B cell (primary cell): ENCODE measurements around the gene FBXW4. TPM values are rescaled to one million over a fixed set of nuclear protein-coding genes. Genes with fewer than 3 reads are reported as not detected.

Experiments
- ATAC-seq: fragments of 200-7000 bp; cut with Tn5 transposase; one replicate; pipeline ENCODE4 v1.10.0; 2021; ENCODE audit warnings: low read depth, mild to moderate bottlenecking, moderate number of reproducible peaks, moderate library complexity
- CTCF ChIA-PET: fragments of 350-600 bp; sonication (Branson Sonifier 250); formaldehyde crosslinking; loops from one replicate; lab custom pipeline; 2021; ENCODE audit warnings: antibody characterized with exemption, inconsistent platforms; lab: Charles Lee
- POLR2A ChIA-PET: fragments of 350-600 bp; sonication (Branson Sonifier 250); formaldehyde crosslinking; loops from one replicate; lab custom pipeline; 2021; ENCODE audit warnings: antibody characterized with exemption; lab: Charles Lee
- DNase-seq: peaks from one replicate; pipeline ENCODE4 v3.0.0; 2013
- H2AFZ ChIP-seq: 2 replicates; pipeline ENCODE4 v1.6.1; 2012; ENCODE audit warnings: mild to moderate bottlenecking, low read depth, low read length; ENCODE audit not compliant: insufficient read depth, poor library complexity, severe bottlenecking
- H3K27ac ChIP-seq, 2 donors: 1 replicate in 1 of 2; 2 replicates in 1 of 2; pipeline ENCODE4 v1.5.1; 2012 to 2013; ENCODE audit warnings: low read length in 2 of 2, mild to moderate bottlenecking in 2 of 2, moderate library complexity in 1 of 2
- H3K27me3 ChIP-seq, 4 experiments: fragments of 200-600 bp in 1 of 4; sonication (generic) in 1 of 4; replicated peaks in 1 of 4; 1 replicate in 2 of 4; 2 replicates in 2 of 4; pipeline versions ENCODE4 v1.6.1 to v1.7.0; 2013 to 2016; ENCODE audit warnings: low read length in 3 of 4, mild to moderate bottlenecking in 2 of 4, mixed read lengths in 1 of 4, moderate library complexity in 1 of 4; ENCODE audit not compliant: insufficient read depth in 4 of 4, control insufficient read depth in 3 of 4; ENCODE audit errors: control extremely low read depth in 1 of 4
- H3K36me3 ChIP-seq, 2 experiments: replicated peaks in 1 of 2; 1 replicate in 1 of 2; 2 replicates in 1 of 2; pipeline versions ENCODE4 v1.6.1 to v1.7.1; 2013; ENCODE audit warnings: low read length in 1 of 2; ENCODE audit not compliant: insufficient read depth in 2 of 2, control insufficient read depth in 1 of 2; ENCODE audit errors: control extremely low read depth in 1 of 2, extremely low read depth in 1 of 2
- H3K4me1 ChIP-seq, 2 donors: fragments of 200-600 bp in 1 of 2; sonication (generic) in 1 of 2; 1 replicate in 1 of 2; 2 replicates in 1 of 2; pipeline versions ENCODE4 v1.5.1 to v1.6.1; 2013 to 2017; ENCODE audit warnings: low read length in 2 of 2; ENCODE audit not compliant: control insufficient read depth in 2 of 2, insufficient read depth in 2 of 2
- H3K4me2 ChIP-seq: replicated peaks from 2 replicates; pipeline ENCODE3; 2012; ENCODE audit warnings: mild to moderate bottlenecking, low read depth, low read length; ENCODE audit not compliant: poor library complexity, severe bottlenecking
- H3K4me3 ChIP-seq, 5 experiments: fragments of 200-600 bp in 1 of 5; sonication (generic) in 1 of 5; 1 replicate in 3 of 5; 2 replicates in 2 of 5; pipeline versions ENCODE4 v1.5.1 to v1.7.0; 2011 to 2016; ENCODE audit warnings: low read length in 4 of 5, mild to moderate bottlenecking in 4 of 5, low read depth in 2 of 5, control low read depth in 1 of 5, moderate library complexity in 1 of 5; ENCODE audit not compliant: insufficient read depth in 1 of 5; ENCODE audit errors: control extremely low read depth in 1 of 5, extremely low read depth in 1 of 5
- H3K79me2 ChIP-seq: fragments of 200-600 bp; sonication (generic); one replicate; pipeline ENCODE4 v1.6.0; 2016; ENCODE audit warnings: low read length; ENCODE audit not compliant: control insufficient read depth, insufficient read depth
- H3K9ac ChIP-seq: fragments of 200-600 bp; sonication (generic); 2 replicates; pipeline ENCODE4 v1.6.1; 2017; ENCODE audit warnings: mild to moderate bottlenecking, low read length, moderate library complexity
- H3K9me3 ChIP-seq, 3 donors: one replicate each; pipeline versions ENCODE4 v1.6.1 to v1.7.1; 2013; ENCODE audit warnings: low read length in 2 of 3; ENCODE audit not compliant: control insufficient read depth in 2 of 3, insufficient read depth in 1 of 3; ENCODE audit errors: control extremely low read depth in 1 of 3
- H4K20me1 ChIP-seq: 2 replicates; pipeline ENCODE4 v1.6.0; 2012; ENCODE audit warnings: mild to moderate bottlenecking, low read length; ENCODE audit not compliant: insufficient read depth, control insufficient read depth, poor library complexity, severe bottlenecking
- H3K27ac Mint-ChIP-seq: one replicate; pipeline ENCODE4 v1.8.0; 2021; ENCODE audit warnings: mixed read lengths
- H3K27me3 Mint-ChIP-seq: one replicate; pipeline ENCODE4 v1.8.0; 2021; ENCODE audit warnings: mixed read lengths
- H3K4me1 Mint-ChIP-seq: one replicate; pipeline ENCODE4 v1.8.0; 2021; ENCODE audit warnings: mixed read lengths
- H3K4me3 Mint-ChIP-seq: one replicate; pipeline ENCODE4 v1.8.0; 2021; ENCODE audit warnings: mixed read lengths
- H3K9me3 Mint-ChIP-seq: one replicate; pipeline ENCODE4 v1.8.0; 2022; ENCODE audit warnings: mixed read lengths; ENCODE audit not compliant: insufficient read depth
- CTCF ChIP-seq: fragments of 200-600 bp; IDR thresholded peaks from one replicate; pipeline ENCODE4 v1.8.0; 2022; ENCODE audit warnings: antibody characterized with exemption, mild to moderate bottlenecking
- EZH2 ChIP-seq: IDR thresholded peaks from 2 replicates; pipeline ENCODE4 v1.6.1; 2012; ENCODE audit warnings: borderline replicate concordance, low read depth, mild to moderate bottlenecking, moderate library complexity, low read length; ENCODE audit not compliant: insufficient read depth, poor library complexity, severe bottlenecking
- WGBS: methylation state at CpG from one replicate; pipeline ENCODE4 v1.1.5; 2013; ENCODE audit warnings: missing lambda C conversion rate; ENCODE audit not compliant: insufficient coverage; 5-methylcytosine and 5-hydroxymethylcytosine counted together
- intact Hi-C: fragments of 100-400 bp; cut with micrococcal nuclease; formaldehyde crosslinking; loops from one replicate; pipeline ENCODE4 v1.10.0; 2022
- polyA plus RNA-seq: library from polyadenylated mRNA; depleted of rRNA; stranded (reverse); fragments of >200 nt; gene quantifications from 2 replicates; pipeline ENCODE4 v1.2.3, GENCODE V29; 2012
- total RNA-seq, 2 donors: library from RNA; stranded (reverse); fragments of 120-200 nt in 1 of 2; gene quantifications; 1 replicate in 1 of 2; 2 replicates in 1 of 2; pipeline versions ENCODE4 v1.2.3 to v1.2.4, GENCODE V29; 2013 to 2022

Gene FBXW4
- total and polyA plus RNA-seq, 2 donors (not counting 1 experiment from before 2014, with no cell fraction given), result 72.9 to 99.6 TPM

DNA sequence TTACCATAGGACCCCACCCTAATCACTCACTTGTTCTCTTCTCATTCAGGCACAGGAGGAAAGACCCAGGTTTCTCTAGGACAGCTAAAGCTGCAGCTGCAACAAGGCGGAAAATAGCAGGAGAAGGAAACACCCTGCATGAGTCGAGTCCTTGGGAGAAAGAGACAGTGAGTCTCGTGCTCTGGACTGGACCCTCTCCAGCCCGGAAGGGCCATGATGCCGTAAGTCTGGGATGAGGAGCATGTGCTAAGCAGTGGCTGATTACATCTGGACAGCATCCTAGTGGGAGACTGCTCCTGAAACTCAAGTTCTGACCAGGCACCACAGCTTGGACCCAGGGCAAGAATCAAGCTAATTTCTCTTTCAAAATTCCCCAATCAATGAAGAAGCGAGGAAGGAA is 39.4 kb downstream of the FBXW4 start:
- ChIA-PET POLR2A (no interaction called here), CTCF (no interaction called here)
- H3K9ac ChIP-seq, result no peak overlapping the region
- no peak overlapping the region for H3K27ac ChIP-seq
- TF ChIP-seq EZH2 (no peak), CTCF (no peak)
- peaks cover 23% of the 10 kb centered on the region for H3K79me2 ChIP-seq
- Mint-ChIP-seq H3K27ac (no peak overlapping the region), H3K4me1 (no peaks in the 10 kb centered on the region), H3K27me3 (no peaks in the 10 kb centered on the region), H3K4me3 (no peak overlapping the region), H3K9me3 (no peaks in the 10 kb centered on the region)
- peaks cover 2 to 74% of the 10 kb centered on the region in 2 experiments for H3K36me3 ChIP-seq
- H3K27me3 ChIP-seq, result no peaks in the 10 kb centered on the region
- no peaks in the 10 kb centered on the region for H3K4me1 ChIP-seq
- DNase-seq, result no peak
- H3K4me2 ChIP-seq, result no peak overlapping the region
- H3K9me3 ChIP-seq, result no peaks in the 10 kb centered on the region
- intact Hi-C loops, result no loop called here
- H3K4me3 ChIP-seq, result no peak overlapping the region
- WGBS, result 87% methylated on average over 5 of the region's 6 CpGs
- H2AFZ ChIP-seq, result no peak overlapping the region
- H4K20me1 ChIP-seq, result peaks cover 52% of the 10 kb centered on the region
- no peak for ATAC-seq

- no peak overlapping the region for H3K4me2 ChIP-seq
- ChIA-PET POLR2A (no interaction called here), CTCF (no interaction called here)
- H3K9me3 ChIP-seq, result no peaks in the 10 kb centered on the region
- H3K4me1 Mint-ChIP-seq, result no peaks in the 10 kb centered on the region
- TF ChIP-seq CTCF (no peak), EZH2 (no peak)
- no peak overlapping the region for H3K27ac Mint-ChIP-seq
- H4K20me1 ChIP-seq, result peaks cover 65% of the 10 kb centered on the region
- WGBS, result 98% methylated on average over 8 of the region's 8 CpGs
- peaks cover 31% of the 10 kb centered on the region for H3K79me2 ChIP-seq
- ATAC-seq (no peak), DNase-seq (no peak)
- H3K27me3 Mint-ChIP-seq, result no peaks in the 10 kb centered on the region
- no peak overlapping the region for H3K9ac ChIP-seq
- no peak overlapping the region for H3K27ac ChIP-seq
- H3K4me3 Mint-ChIP-seq, result no peak overlapping the region
- peaks cover 0 to 72% of the 10 kb centered on the region in 2 experiments for H3K36me3 ChIP-seq
- H3K27me3 ChIP-seq, result no peaks in the 10 kb centered on the region
- intact Hi-C loops, result no loop called here
- H3K9me3 Mint-ChIP-seq, result no peaks in the 10 kb centered on the region
- H3K4me1 ChIP-seq, result no peaks in the 10 kb centered on the region
- H2AFZ ChIP-seq, result no peak overlapping the region
- H3K4me3 ChIP-seq, result no peak overlapping the region
Observed at GRCh38 chr10:101653536-101653935, 41.4 kb downstream of the FBXW4 start.
